H1 (cell line): ENCODE results near the gene VARS2.

ENCODE experiments used
- EP300 ChIP-seq, 2 experiments: IDR thresholded peaks; 1 replicate in 1 of 2; 2 replicates in 1 of 2; pipeline ENCODE4 v1.6.1; 2011 to 2012; ENCODE audit warnings: low read depth in 2 of 2, low read length in 2 of 2, mild to moderate bottlenecking in 2 of 2, borderline replicate concordance in 1 of 2, inconsistent platforms in 1 of 2, moderate library complexity in 1 of 2
- TCF12 ChIP-seq: IDR thresholded peaks from 2 replicates; pipeline ENCODE4 v1.6.1; 2011; ENCODE audit warnings: low read depth, mild to moderate bottlenecking, low read length

DNA sequence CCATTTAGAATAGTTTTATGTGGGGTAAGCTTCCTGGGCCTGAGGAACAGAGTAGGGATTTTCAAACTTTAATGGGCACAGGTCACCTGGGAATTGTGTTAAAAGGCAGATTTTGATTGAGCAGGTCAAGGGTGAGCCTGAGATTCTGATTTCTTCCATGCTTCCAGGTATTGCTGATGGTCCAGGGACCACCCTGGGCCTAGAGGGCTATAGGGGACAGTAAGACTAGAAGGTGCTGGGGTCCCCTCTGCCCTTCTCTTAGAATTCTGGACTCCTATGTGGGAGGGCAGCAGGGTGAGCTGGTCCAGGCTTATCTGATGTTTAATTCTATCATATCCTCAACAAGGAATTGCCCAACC is 27.2 kb upstream of the VARS2 start:
- TF ChIP-seq EP300 (IDR thresholded peaks at IDR 0.05; ENCODE audit: borderline replicate concordance in 1 of 2, low read depth in 2 of 2, low read length in 2 of 2) (no peak), TCF12 (no peak)
